ENCODE results near the gene LILRA6. TPM values are rescaled to one million over a fixed set of nuclear protein-coding genes. Genes with fewer than 3 reads are reported as not detected.

The LILRA6 gene
- total and polyA plus RNA-seq, 2 of the 13 experiments (the other 11 are each of a cell fraction or from before 2014, with no cell fraction given): not detected

GRCh38 chr19:54189735-54190502 is 52.7 kb downstream of the LILRA6 start (continued):
- TF ChIP-seq, protein P1, sequence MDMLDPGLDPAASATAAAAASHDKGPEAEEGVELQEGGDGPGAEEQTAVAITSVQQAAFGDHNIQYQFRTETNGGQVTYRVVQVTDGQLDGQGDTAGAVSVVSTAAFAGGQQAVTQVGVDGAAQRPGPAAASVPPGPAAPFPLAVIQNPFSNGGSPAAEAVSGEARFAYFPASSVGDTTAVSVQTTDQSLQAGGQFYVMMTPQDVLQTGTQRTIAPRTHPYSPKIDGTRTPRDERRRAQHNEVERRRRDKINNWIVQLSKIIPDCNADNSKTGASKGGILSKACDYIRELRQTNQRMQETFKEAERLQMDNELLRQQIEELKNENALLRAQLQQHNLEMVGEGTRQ (IDR thresholded peaks at IDR 0.05; ENCODE audit: low read depth, low read length): no peak
- TF ChIP-seq, protein P1 (CRISPR knock-in tag; IDR thresholded peaks at IDR 0.05; ENCODE audit: borderline replicate concordance): no peak
- TF ChIP-seq RFXANK (CRISPR knock-in tag; IDR thresholded peaks at IDR 0.05) (no peak), ZNF850 (CRISPR knock-in tag; conservative IDR thresholded peaks at IDR 0.05) (no peak), CREB1 (IDR thresholded peaks at IDR 0.05) (peak; percentile 83), CREB1 (CRISPR knock-in tag; IDR thresholded peaks at IDR 0.05) (peak; percentile 32; the same call in 1 of the 2 replicates), ZNF367 (CRISPR knock-in tag; IDR thresholded peaks at IDR 0.05; ENCODE audit: borderline replicate concordance) (no peak), TFE3 (CRISPR knock-in tag; IDR thresholded peaks at IDR 0.05) (peak; percentile 70), ARID2 (CRISPR knock-in tag; IDR thresholded peaks at IDR 0.05; ENCODE audit: borderline replicate concordance) (no peak), KLF16 (CRISPR knock-in tag; IDR thresholded peaks at IDR 0.05) (peak in 1 of 2 experiments; percentile 67; a peak in 1 of 4 replicates), PHF20 (CRISPR knock-in tag; IDR thresholded peaks at IDR 0.05) (0 out of 2 replicates have a peak, but pooled peaks have one; percentile 29), ZNF879 (CRISPR knock-in tag; IDR thresholded peaks at IDR 0.05) (no peak), ZBTB7A (CRISPR knock-in tag; IDR thresholded peaks at IDR 0.05) (no peak), CC2D1A (CRISPR knock-in tag; IDR thresholded peaks at IDR 0.05) (no peak), KAT2B (IDR thresholded peaks at IDR 0.05; ENCODE audit: borderline replicate concordance, low read depth, low read length) (no peak), SAP130 (CRISPR knock-in tag; IDR thresholded peaks at IDR 0.05; ENCODE audit: low read depth) (peak; percentile 56), CREM (IDR thresholded peaks at IDR 0.05) (peak; percentile 66; the same call in 1 of the 2 replicates), CREM (CRISPR knock-in tag; IDR thresholded peaks at IDR 0.05) (no peak), ZNF790 (CRISPR knock-in tag; IDR thresholded peaks at IDR 0.05; ENCODE audit: borderline replicate concordance) (no peak)
- TF ChIP-seq, protein P2, sequence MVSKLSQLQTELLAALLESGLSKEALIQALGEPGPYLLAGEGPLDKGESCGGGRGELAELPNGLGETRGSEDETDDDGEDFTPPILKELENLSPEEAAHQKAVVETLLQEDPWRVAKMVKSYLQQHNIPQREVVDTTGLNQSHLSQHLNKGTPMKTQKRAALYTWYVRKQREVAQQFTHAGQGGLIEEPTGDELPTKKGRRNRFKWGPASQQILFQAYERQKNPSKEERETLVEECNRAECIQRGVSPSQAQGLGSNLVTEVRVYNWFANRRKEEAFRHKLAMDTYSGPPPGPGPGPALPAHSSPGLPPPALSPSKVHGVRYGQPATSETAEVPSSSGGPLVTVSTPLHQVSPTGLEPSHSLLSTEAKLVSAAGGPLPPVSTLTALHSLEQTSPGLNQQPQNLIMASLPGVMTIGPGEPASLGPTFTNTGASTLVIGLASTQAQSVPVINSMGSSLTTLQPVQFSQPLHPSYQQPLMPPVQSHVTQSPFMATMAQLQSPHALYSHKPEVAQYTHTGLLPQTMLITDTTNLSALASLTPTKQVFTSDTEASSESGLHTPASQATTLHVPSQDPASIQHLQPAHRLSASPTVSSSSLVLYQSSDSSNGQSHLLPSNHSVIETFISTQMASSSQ (IDR thresholded peaks at IDR 0.05; ENCODE audit: low read depth): no peak
- TF ChIP-seq, protein P2 (CRISPR knock-in tag; IDR thresholded peaks at IDR 0.05; ENCODE audit: borderline replicate concordance): no peak; the same call in 1 of the 2 replicates
- TF ChIP-seq, protein P3, sequence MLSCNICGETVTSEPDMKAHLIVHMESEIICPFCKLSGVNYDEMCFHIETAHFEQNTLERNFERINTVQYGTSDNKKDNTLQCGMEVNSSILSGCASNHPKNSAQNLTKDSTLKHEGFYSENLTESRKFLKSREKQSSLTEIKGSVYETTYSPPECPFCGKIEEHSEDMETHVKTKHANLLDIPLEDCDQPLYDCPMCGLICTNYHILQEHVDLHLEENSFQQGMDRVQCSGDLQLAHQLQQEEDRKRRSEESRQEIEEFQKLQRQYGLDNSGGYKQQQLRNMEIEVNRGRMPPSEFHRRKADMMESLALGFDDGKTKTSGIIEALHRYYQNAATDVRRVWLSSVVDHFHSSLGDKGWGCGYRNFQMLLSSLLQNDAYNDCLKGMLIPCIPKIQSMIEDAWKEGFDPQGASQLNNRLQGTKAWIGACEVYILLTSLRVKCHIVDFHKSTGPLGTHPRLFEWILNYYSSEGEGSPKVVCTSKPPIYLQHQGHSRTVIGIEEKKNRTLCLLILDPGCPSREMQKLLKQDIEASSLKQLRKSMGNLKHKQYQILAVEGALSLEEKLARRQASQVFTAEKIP (CRISPR knock-in tag; IDR thresholded peaks at IDR 0.05; ENCODE audit: borderline replicate concordance): no peak

Measured in HepG2 (cell line).